Measurements from ENCODE around the gene POU6F2. TPM values are rescaled to one million over a fixed set of nuclear protein-coding genes. Genes with fewer than 3 reads are reported as not detected.

Gene POU6F2
- total RNA-seq, 1 donor from 2014 or later: 9.2 TPM

DNA sequence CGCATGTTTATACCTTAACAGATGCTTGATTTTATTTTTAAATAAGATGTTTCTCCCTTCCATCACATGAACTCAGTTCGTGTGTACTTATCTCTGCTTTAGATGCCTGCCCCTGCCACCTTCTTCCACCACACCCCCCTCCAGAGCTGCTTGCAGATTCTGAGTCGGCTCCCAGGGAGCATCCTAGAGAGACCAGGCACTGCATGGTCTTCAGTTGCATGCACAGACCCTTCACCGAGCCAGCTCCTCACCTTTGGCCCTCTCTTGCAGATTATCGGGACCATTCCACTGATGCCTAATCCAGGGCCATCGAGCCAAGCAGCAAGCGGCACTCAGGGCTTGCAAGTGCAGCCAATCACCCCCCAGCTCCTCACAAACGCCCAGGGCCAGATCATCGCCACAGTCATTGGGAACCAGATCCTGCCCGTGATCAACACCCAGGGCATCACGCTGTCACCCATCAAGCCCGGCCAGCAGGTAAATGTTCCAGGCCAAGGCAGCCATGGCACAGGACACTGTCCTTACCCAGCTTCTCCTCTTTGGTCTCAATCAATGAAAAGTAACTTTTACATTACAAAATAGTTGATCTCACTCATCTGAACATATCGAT is 455.2 kb downstream of the POU6F2 start:
- no peak overlapping the region for H3K27ac Mint-ChIP-seq

DNA sequence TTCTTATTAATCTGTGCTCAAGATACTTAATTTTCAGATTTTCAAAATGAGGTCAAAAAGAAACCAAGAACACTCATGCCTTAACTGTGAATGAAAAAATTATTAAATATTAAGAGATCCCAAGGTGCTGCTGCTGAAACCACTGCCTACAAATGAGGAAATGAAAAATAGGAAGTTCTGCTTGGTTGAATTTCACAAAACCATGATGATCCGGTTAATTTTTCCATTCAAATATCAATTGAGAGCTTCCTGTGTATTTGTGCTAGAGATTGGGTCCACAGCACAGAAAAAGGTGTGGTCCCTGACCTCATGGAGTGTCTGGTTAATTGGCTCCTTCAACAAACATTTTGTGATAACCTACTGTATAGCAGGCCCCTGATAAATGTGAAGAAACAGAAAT is 455.8 kb downstream of the POU6F2 start:
- TF ChIP-seq, protein P1, sequence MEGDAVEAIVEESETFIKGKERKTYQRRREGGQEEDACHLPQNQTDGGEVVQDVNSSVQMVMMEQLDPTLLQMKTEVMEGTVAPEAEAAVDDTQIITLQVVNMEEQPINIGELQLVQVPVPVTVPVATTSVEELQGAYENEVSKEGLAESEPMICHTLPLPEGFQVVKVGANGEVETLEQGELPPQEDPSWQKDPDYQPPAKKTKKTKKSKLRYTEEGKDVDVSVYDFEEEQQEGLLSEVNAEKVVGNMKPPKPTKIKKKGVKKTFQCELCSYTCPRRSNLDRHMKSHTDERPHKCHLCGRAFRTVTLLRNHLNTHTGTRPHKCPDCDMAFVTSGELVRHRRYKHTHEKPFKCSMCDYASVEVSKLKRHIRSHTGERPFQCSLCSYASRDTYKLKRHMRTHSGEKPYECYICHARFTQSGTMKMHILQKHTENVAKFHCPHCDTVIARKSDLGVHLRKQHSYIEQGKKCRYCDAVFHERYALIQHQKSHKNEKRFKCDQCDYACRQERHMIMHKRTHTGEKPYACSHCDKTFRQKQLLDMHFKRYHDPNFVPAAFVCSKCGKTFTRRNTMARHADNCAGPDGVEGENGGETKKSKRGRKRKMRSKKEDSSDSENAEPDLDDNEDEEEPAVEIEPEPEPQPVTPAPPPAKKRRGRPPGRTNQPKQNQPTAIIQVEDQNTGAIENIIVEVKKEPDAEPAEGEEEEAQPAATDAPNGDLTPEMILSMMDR (IDR thresholded peaks at IDR 0.05; ENCODE audit: unreplicated experiment): no peak
- Mint-ChIP-seq H3K9me3 (peaks cover 12% of the 10 kb centered on the region), H3K4me1 (peaks cover 10% of the 10 kb centered on the region), H3K4me3 (no peak overlapping the region), H3K27ac (no peak overlapping the region), H3K36me3 (peaks cover 1% of the 10 kb centered on the region), H3K27me3 (ENCODE audit: low read depth) (peaks cover 9% of the 10 kb centered on the region)
- DNase-seq (ENCODE audit: low spot score in 2 of 2, unreplicated experiment in 2 of 2): no peak

More for the DNA sequence above, 455.2 kb downstream of the POU6F2 start:
- peaks cover 12% of the 10 kb centered on the region for H3K9me3 Mint-ChIP-seq
- peaks cover 9% of the 10 kb centered on the region for H3K27me3 Mint-ChIP-seq (ENCODE audit: low read depth)
- no peak overlapping the region for H3K4me3 Mint-ChIP-seq
- peaks cover 15% of the 10 kb centered on the region for H3K4me1 Mint-ChIP-seq
- H3K36me3 Mint-ChIP-seq: peaks cover 1% of the 10 kb centered on the region
- no peak for DNase-seq (ENCODE audit: low spot score in 2 of 2, unreplicated experiment in 2 of 2)
- TF ChIP-seq, protein P1 (IDR thresholded peaks at IDR 0.05; ENCODE audit: unreplicated experiment): no peak

DNA sequence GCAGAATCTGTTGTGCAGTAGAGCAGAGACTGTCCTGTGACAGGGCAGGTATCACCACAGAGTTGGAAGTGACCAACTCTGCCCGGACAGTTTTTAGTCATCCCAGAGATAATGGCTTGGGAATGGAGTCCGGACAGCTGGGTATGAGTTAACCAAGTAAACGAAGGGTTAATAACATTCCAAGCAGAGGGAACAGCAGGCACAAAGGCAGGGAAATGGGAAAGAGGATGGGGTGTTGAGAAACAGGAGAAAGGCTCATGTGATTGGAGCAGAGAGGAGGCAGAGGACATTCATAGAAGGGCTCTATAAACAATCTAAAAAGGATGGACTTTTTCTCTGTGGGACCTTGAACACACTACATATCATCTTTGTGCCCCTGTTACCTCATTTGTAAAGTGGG is 456.3 kb downstream of the POU6F2 start:
- Mint-ChIP-seq H3K27me3 (ENCODE audit: low read depth) (peaks cover 9% of the 10 kb centered on the region), H3K4me1 (peaks cover 8% of the 10 kb centered on the region), H3K36me3 (peaks cover 1% of the 10 kb centered on the region), H3K4me3 (no peak overlapping the region), H3K9me3 (peaks cover 12% of the 10 kb centered on the region), H3K27ac (no peak overlapping the region)
- TF ChIP-seq, protein P1 (IDR thresholded peaks at IDR 0.05; ENCODE audit: unreplicated experiment): no peak
- DNase-seq (ENCODE audit: low spot score in 2 of 2, unreplicated experiment in 2 of 2): no peak

DNA sequence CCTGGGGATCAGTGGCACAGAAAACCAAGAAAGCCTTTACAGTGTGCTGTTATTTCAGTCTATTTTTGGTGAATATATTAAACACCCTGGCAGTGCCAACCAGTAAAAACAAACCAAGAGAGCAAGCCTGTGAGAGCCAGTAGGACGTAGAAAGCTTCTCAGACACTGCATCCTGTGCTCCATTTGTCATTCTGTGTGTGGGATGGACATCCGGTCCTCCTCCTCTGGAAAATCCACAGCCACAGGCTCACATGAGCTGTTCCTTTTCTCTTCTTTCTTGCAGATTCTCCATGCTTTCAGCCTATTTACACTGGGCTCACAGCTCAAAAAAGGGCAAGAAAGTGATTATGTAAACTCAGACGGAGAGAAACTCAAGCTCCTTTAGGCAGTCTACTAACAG is 468.8 kb downstream of the POU6F2 start:
- no peak for DNase-seq (ENCODE audit: low spot score in 2 of 2, unreplicated experiment in 2 of 2)
- H3K9me3 Mint-ChIP-seq: no peaks in the 10 kb centered on the region
- peaks cover 13% of the 10 kb centered on the region for H3K27me3 Mint-ChIP-seq (ENCODE audit: low read depth)
- TF ChIP-seq, protein P1 (IDR thresholded peaks at IDR 0.05; ENCODE audit: unreplicated experiment): no peak
- H3K4me1 Mint-ChIP-seq: no peaks in the 10 kb centered on the region
- no peaks in the 10 kb centered on the region for H3K36me3 Mint-ChIP-seq
- no peak overlapping the region for H3K4me3 Mint-ChIP-seq
- no peak overlapping the region for H3K27ac Mint-ChIP-seq

DNA sequence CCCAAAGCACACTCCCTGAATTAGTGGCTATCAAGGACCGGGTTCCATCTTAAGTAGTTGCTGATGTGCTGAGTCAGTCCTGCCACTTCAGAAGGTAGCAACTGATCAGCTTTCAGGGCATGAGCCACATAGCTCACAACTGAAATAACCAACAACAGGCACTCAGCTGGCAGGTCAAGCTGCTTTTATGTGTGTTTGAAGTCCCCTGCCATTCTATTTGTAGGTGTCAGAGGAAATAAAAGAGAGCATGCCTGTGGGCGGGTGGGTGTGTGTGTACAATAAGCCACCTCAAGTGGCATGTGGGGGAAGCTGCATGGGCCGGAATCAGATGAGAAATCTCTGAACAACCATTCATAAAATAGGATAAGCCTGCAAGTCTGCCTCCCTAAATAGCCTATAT is 474.2 kb downstream of the POU6F2 start:
- DNase-seq (ENCODE audit: low spot score in 2 of 2, unreplicated experiment in 2 of 2): no peak
- TF ChIP-seq, protein P1 (IDR thresholded peaks at IDR 0.05; ENCODE audit: unreplicated experiment): no peak
- no peaks in the 10 kb centered on the region for H3K36me3 Mint-ChIP-seq
- H3K4me3 Mint-ChIP-seq: no peak overlapping the region
- H3K27me3 Mint-ChIP-seq (ENCODE audit: low read depth): peaks cover 8% of the 10 kb centered on the region
- H3K27ac Mint-ChIP-seq: no peak overlapping the region
- H3K9me3 Mint-ChIP-seq: no peaks in the 10 kb centered on the region
- H3K4me1 Mint-ChIP-seq: peaks cover 4% of the 10 kb centered on the region

Data from mesothelial cell of epicardium (in vitro differentiated cells).